Endodermal cell (in vitro differentiated cells): ENCODE measurements around the gene NOL6. TPM values are rescaled to one million over a fixed set of nuclear protein-coding genes. Genes with fewer than 3 reads are reported as not detected.

ENCODE experiments used
- DNase-seq: peaks from one replicate; pipeline ENCODE4 v3.0.0-alpha.2; 2017
- H3K27ac ChIP-seq: 2 replicates; pipeline ENCODE4 v1.5.1; 2013; ENCODE audit warnings: mild to moderate bottlenecking, low read depth, low read length, moderate library complexity
- H3K27me3 ChIP-seq: 2 replicates; pipeline ENCODE4 v1.6.1; 2013; ENCODE audit warnings: mild to moderate bottlenecking, low read length, moderate library complexity; ENCODE audit not compliant: insufficient read depth, control insufficient read depth, poor library complexity, severe bottlenecking
- H3K36me3 ChIP-seq: 2 replicates; pipeline ENCODE4 v1.7.0; 2013; ENCODE audit warnings: mild to moderate bottlenecking, low read length, moderate library complexity; ENCODE audit not compliant: control insufficient read depth, insufficient read depth
- H3K4me1 ChIP-seq: one replicate; pipeline ENCODE4 v1.7.0; 2013; ENCODE audit warnings: low read length; ENCODE audit not compliant: control insufficient read depth, insufficient read depth
- H3K4me3 ChIP-seq: 2 replicates; pipeline ENCODE4 v1.5.1; 2013; ENCODE audit warnings: mild to moderate bottlenecking, low read length, moderate library complexity
- H3K9ac ChIP-seq: 2 replicates; pipeline ENCODE4 v1.6.1; 2013; ENCODE audit warnings: mild to moderate bottlenecking, low read length, moderate library complexity; ENCODE audit not compliant: poor library complexity, severe bottlenecking; ENCODE audit errors: extremely low read depth
- H3K9me3 ChIP-seq: 2 replicates; pipeline ENCODE4 v1.6.1; 2013; ENCODE audit warnings: mild to moderate bottlenecking, low read length, moderate library complexity; ENCODE audit not compliant: control insufficient read depth
- H3K27ac Mint-ChIP-seq: 2 replicates; pipeline ENCODE4 v1.8.0; 2020; ENCODE audit warnings: mixed read lengths
- H3K27me3 Mint-ChIP-seq: 2 replicates; pipeline ENCODE4 v1.8.0; 2021; ENCODE audit warnings: mild to moderate bottlenecking, mixed read lengths; ENCODE audit not compliant: insufficient read depth
- H3K36me3 Mint-ChIP-seq: 2 replicates; pipeline ENCODE4 v1.8.0; 2020; ENCODE audit warnings: low read depth, mixed read lengths
- H3K4me1 Mint-ChIP-seq: 2 replicates; pipeline ENCODE4 v1.8.0; 2020; ENCODE audit warnings: mixed read lengths
- H3K4me3 Mint-ChIP-seq: 2 replicates; pipeline ENCODE4 v1.8.0; 2020; ENCODE audit warnings: mild to moderate bottlenecking, moderate library complexity, mixed read lengths
- H3K9me3 Mint-ChIP-seq: 2 replicates; pipeline ENCODE4 v1.8.0; 2020; ENCODE audit warnings: mild to moderate bottlenecking, mixed read lengths
- CTCF ChIP-seq: fragments of 200-600 bp; sonication (generic); conservative IDR thresholded peaks from 2 replicates; pipeline ENCODE4 v1.5.0; 2021; ENCODE audit warnings: antibody characterized with exemption, mild to moderate bottlenecking
- WGBS, 2 experiments: methylation state at CpG; one replicate each; pipeline versions ENCODE4 v1.1.5 to v1.1.7; 2013; ENCODE audit warnings: missing lambda C conversion rate in 2 of 2, mixed read lengths in 1 of 2; ENCODE audit not compliant: insufficient coverage in 1 of 2, insufficient read length in 1 of 2; 5-methylcytosine and 5-hydroxymethylcytosine counted together
- total RNA-seq, 2 donors: library from RNA; stranded (reverse); fragmentation: NEBNext Ultra II Directional in 1 of 2; extraction: Animal tissue kit (Norgen Biotek cat#: 25700) in 1 of 2; gene quantifications; 2 replicates in 1 of 2; 3 replicates in 1 of 2; pipeline ENCODE4 v1.2.1, GENCODE V29; 2021

Gene NOL6
- total RNA-seq, 2 donors from 2014 or later = 34.2 to 34.6 TPM

DNA sequence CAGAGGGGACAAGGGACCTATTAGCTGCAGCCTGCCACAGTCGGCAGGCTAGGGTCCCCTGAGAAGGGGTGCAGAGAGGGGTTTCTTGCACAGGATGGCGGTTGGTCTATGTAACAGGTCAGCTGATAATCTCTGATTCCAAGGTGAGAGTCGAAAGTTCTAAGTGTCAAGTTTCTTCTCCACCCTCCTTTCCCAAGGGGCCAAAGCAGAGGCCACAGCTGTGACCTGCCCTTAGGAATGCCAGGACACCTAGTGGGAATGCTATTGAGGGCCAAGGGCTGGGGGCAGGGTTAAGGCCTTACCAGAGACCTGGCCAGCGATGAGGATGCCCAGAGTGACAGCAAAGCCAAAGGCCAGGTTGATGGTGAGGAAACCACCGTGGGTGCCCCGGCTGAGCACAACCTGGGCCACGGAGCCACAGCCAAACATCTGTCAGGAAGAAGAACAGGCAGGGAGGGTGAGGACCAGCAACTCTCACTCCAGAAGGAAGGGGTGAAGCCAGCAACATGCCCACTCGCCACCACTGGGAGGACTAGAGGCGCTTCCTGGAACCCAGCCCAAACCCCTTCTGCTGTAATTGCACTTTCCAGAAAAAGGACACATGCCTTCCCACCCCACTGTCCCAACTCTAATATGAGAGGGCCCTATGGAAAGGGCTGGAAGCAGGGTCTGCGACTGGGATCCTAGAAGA lies 30.1 kb downstream of the NOL6 start:
- Histone ChIP-seq H3K9me3 (no peaks in the 10 kb centered on the region), H3K9ac (no peak overlapping the region), H3K4me1 (peaks cover 23% of the 10 kb centered on the region), H3K4me3 (no peak overlapping the region), H3K27ac (no peak overlapping the region), H3K36me3 (no peaks in the 10 kb centered on the region), H3K27me3 (peaks cover 9% of the 10 kb centered on the region)
- 89 to 91% methylated on average over 5 to 10 of the region's 10 CpGs for WGBS, 2 experiments
- H3K4me1 Mint-ChIP-seq = peaks cover 34% of the 10 kb centered on the region
- H3K27ac Mint-ChIP-seq = peak overlapping the region; percentile 36
- no peaks in the 10 kb centered on the region for H3K36me3 Mint-ChIP-seq
- H3K9me3 Mint-ChIP-seq = no peaks in the 10 kb centered on the region
- peak; percentile 23 for TF ChIP-seq CTCF
- H3K27me3 Mint-ChIP-seq = peaks cover 28% of the 10 kb centered on the region
- peak; percentile 76 for DNase-seq
- H3K4me3 Mint-ChIP-seq = no peak overlapping the region

DNA sequence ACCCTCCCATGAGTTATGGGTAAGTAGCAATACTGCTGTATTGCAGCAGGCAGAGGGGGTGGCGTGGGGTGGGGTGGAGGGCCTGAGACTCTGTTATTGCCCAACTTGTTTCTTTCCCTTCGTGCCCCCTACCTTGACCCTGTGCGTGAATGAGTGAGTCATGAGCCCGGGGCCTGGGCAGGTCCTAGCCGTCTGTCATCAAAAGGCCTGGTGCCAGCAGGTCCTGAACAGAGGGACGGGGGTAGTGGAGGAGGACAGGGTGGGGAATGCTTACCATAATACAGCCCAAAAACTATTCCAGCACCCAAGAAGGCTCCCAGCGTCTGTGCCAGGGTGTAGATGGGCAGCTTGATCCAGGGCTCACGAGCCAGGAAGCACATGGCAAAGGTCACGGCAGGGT lies 30.7 kb downstream of the NOL6 start:
- H3K4me3 ChIP-seq = no peak overlapping the region
- TF ChIP-seq CTCF = no peak
- H3K27ac Mint-ChIP-seq = peak overlapping the region; percentile 36
- DNase-seq = no peak
- H3K4me3 Mint-ChIP-seq = no peak overlapping the region
- H3K4me1 Mint-ChIP-seq = peaks cover 34% of the 10 kb centered on the region
- H3K4me1 ChIP-seq = peaks cover 23% of the 10 kb centered on the region
- H3K9me3 ChIP-seq = no peaks in the 10 kb centered on the region
- H3K9me3 Mint-ChIP-seq = no peaks in the 10 kb centered on the region
- H3K27me3 Mint-ChIP-seq = peaks cover 22% of the 10 kb centered on the region
- WGBS, 2 experiments = 70 to 90% methylated on average over 2 to 8 of the region's 9 CpGs
- H3K36me3 ChIP-seq = no peaks in the 10 kb centered on the region
- no peak overlapping the region for H3K27ac ChIP-seq
- peaks cover 3% of the 10 kb centered on the region for H3K27me3 ChIP-seq
- no peaks in the 10 kb centered on the region for H3K36me3 Mint-ChIP-seq
- H3K9ac ChIP-seq = no peak overlapping the region

DNA sequence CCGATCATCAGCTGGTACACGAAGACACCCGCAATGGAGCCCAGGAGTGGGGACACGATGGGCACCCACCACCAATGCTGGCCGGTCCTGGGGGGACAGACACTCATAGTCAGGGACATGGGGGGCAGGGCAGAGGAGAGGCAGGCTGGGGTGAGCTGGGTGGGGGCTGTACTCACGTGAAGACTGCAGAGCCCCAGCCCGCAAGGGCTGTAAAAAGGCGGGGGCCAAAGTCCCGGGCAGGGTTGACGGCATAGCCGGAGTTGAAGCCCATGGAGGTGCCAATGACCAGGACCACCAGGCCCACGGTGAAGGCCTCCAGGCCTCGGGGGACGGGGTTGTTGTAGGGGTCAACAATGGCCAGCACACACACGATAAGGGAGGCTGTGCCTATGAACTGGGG lies 31.6 kb downstream of the NOL6 start:
- Histone ChIP-seq H3K36me3 (no peaks in the 10 kb centered on the region), H3K4me1 (peaks cover 19% of the 10 kb centered on the region), H3K9ac (no peak overlapping the region), H3K27ac (no peak overlapping the region), H3K9me3 (no peaks in the 10 kb centered on the region), H3K4me3 (no peak overlapping the region), H3K27me3 (no peaks in the 10 kb centered on the region)
- 90 to 93% methylated on average over 7 to 15 of the region's 15 CpGs for WGBS, 2 experiments
- H3K4me1 Mint-ChIP-seq = peaks cover 29% of the 10 kb centered on the region
- no peak overlapping the region for H3K4me3 Mint-ChIP-seq
- H3K27me3 Mint-ChIP-seq = peaks cover 17% of the 10 kb centered on the region
- no peak for DNase-seq
- no peaks in the 10 kb centered on the region for H3K9me3 Mint-ChIP-seq
- H3K27ac Mint-ChIP-seq = no peak overlapping the region
- no peak for TF ChIP-seq CTCF
- no peaks in the 10 kb centered on the region for H3K36me3 Mint-ChIP-seq
